NCI-H2029 treated with DMSO at 0.1 percent for 48 hours (cell line): ENCODE data around the gene ELP6.
"Not testable (repeated sequence)": the region's sequence is repeated elsewhere in the genome, so short reads cannot be mapped to it uniquely, and the experiment has no call there.

Experiments
- DNase-seq: peaks from one replicate; lab custom pipeline; 2025; lab: John Stamatoyannopoulos, UW

The ELP6 gene

GRCh38 chr3:47464588-47464987 lies 48.9 kb downstream of the ELP6 start:
- DNase-seq = no peak

GRCh38 chr3:47459534-47460085 lies 53.9 kb downstream of the ELP6 start:
- DNase-seq = not testable (repeated sequence)

- no peak for DNase-seq
Observed at GRCh38 chr3:47456984-47457383, 56.5 kb downstream of the ELP6 start.

- DNase-seq = no peak
Observed at GRCh38 chr3:47455806-47456452, 57.6 kb downstream of the ELP6 start.

GRCh38 chr3:47452453-47453215 lies 60.9 kb downstream of the ELP6 start:
- DNase-seq = no peak
